ENCODE measurements around the gene OR2AE1.

Gene OR2AE1

GRCh38 chr7:99860281-99861127, 16.3 kb downstream of the OR2AE1 start:
- Histone ChIP-seq H3K9me3 (ENCODE audit: control insufficient read depth, low read length) (no peaks in the 10 kb centered on the region), H3K4me3 (ENCODE audit: extremely low read depth, insufficient read depth, low read length, poor library complexity, severe bottlenecking) (no peak overlapping the region), H3K4me1 (ENCODE audit: control insufficient read depth, insufficient read depth, low read length, poor library complexity, severe bottlenecking) (peaks cover 6% of the 10 kb centered on the region), H3K27ac (ENCODE audit: low read depth, low read length, severe bottlenecking) (no peak overlapping the region), H3K36me3 (ENCODE audit: control insufficient read depth, insufficient read depth, low read length) (no peaks in the 10 kb centered on the region)
- WGBS, 2 experiments (ENCODE audit: insufficient coverage in 2 of 2): 81 to 86% methylated on average over 12 to 15 of the region's 15 CpGs

- H3K36me3 ChIP-seq (ENCODE audit: control insufficient read depth, insufficient read depth, low read length): no peaks in the 10 kb centered on the region
- H3K4me1 ChIP-seq (ENCODE audit: control insufficient read depth, insufficient read depth, low read length, poor library complexity, severe bottlenecking): no peaks in the 10 kb centered on the region
- no peaks in the 10 kb centered on the region for H3K9me3 ChIP-seq (ENCODE audit: control insufficient read depth, low read length)
- WGBS, 2 experiments (ENCODE audit: insufficient coverage in 2 of 2): no CpG with 5 or more reads among the region's 1 CpG
- no peak overlapping the region for H3K27ac ChIP-seq (ENCODE audit: low read depth, low read length, severe bottlenecking)
- no peak overlapping the region for H3K4me3 ChIP-seq (ENCODE audit: extremely low read depth, insufficient read depth, low read length, poor library complexity, severe bottlenecking)
These were observed 21.6 kb downstream of the OR2AE1 start for GRCh38 chr7:99855236-99855635.

- no peak overlapping the region for H3K27ac ChIP-seq (ENCODE audit: low read depth, low read length, severe bottlenecking)
- no peaks in the 10 kb centered on the region for H3K4me1 ChIP-seq (ENCODE audit: control insufficient read depth, insufficient read depth, low read length, poor library complexity, severe bottlenecking)
- 92% methylated on average over 3 of the region's 6 CpGs; no CpG with 5 or more reads in 1 of the 2 experiments for WGBS, 2 experiments (ENCODE audit: insufficient coverage in 2 of 2)
- H3K4me3 ChIP-seq (ENCODE audit: extremely low read depth, insufficient read depth, low read length, poor library complexity, severe bottlenecking): no peak overlapping the region
- no peaks in the 10 kb centered on the region for H3K9me3 ChIP-seq (ENCODE audit: control insufficient read depth, low read length)
- H3K36me3 ChIP-seq (ENCODE audit: control insufficient read depth, insufficient read depth, low read length): no peaks in the 10 kb centered on the region
These were observed 28.2 kb downstream of the OR2AE1 start for GRCh38 chr7:99848420-99849216.

DNA sequence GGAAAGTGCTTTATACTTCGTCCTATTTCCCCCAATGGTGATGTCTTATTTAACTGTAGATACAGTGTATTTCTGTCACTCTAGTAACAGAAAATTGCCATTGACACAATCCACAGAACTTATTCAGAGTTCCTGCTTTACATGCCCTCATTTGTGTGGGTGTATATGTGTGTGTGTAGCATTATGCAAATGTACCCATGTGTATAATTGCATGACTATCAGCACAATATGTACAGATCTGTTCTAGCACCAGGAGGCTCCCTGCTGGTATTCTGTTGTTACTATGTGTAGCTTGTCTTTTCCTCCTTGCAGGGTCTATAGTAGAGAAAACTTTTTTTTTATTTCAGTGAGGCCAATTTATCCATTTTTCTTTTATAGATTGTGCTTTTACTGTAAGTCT, 32.5 kb downstream of the OR2AE1 start:
- Histone ChIP-seq H3K36me3 (ENCODE audit: control insufficient read depth, insufficient read depth, low read length) (no peaks in the 10 kb centered on the region), H3K4me1 (ENCODE audit: control insufficient read depth, insufficient read depth, low read length, poor library complexity, severe bottlenecking) (no peaks in the 10 kb centered on the region), H3K9me3 (ENCODE audit: control insufficient read depth, low read length) (no peaks in the 10 kb centered on the region), H3K27ac (ENCODE audit: low read depth, low read length, severe bottlenecking) (no peak overlapping the region), H3K4me3 (ENCODE audit: extremely low read depth, insufficient read depth, low read length, poor library complexity, severe bottlenecking) (no peak overlapping the region)
- WGBS, 2 experiments (ENCODE audit: insufficient coverage in 2 of 2): no CpG with 5 or more reads among the region's 1 CpG

DNA sequence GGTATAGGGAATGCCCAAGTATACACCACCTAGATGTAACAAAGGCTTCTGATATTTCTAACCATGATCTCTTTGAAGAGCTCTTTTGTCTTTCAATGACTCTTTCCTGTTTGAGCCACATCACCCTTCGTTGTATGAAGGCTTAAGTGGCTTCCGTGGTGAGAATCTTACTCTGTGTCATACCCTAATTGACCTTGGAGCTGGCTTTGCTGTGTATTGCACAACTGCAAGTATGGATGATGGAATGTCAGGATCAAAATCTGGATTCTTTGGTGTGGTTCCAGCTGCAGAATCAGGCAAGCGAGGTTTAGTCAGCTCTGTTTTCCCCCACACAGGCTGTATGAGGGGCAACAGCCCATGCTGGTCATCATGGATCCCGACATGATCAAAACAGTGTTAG, 33.0 kb downstream of the OR2AE1 start:
- Histone ChIP-seq H3K4me3 (ENCODE audit: extremely low read depth, insufficient read depth, low read length, poor library complexity, severe bottlenecking) (no peak overlapping the region), H3K36me3 (ENCODE audit: control insufficient read depth, insufficient read depth, low read length) (no peaks in the 10 kb centered on the region), H3K9me3 (ENCODE audit: control insufficient read depth, low read length) (no peaks in the 10 kb centered on the region), H3K4me1 (ENCODE audit: control insufficient read depth, insufficient read depth, low read length, poor library complexity, severe bottlenecking) (no peaks in the 10 kb centered on the region), H3K27ac (ENCODE audit: low read depth, low read length, severe bottlenecking) (no peak overlapping the region)
- 93% methylated on average over 3 of the region's 4 CpGs for WGBS, 2 experiments (ENCODE audit: insufficient coverage in 2 of 2)

DNA sequence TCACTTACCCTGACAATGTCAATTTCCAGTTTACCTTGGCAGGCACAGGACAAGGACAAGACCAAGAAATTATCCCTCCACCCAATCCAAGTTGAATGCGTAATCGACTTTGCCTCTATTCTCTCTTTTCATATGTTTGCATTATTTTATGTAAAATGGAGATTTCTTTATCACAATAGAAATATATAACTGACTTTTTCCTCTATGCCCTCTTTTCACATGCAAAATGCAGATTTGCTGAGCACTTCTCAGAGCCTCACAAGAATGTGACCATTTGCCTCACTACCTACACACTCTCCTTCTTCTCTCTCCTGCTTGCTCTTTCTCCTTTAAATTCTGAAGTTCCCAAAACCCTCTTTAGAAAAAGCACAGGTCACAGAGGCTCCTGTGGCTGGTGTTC, 33.9 kb downstream of the OR2AE1 start:
- no peak overlapping the region for H3K4me3 ChIP-seq (ENCODE audit: extremely low read depth, insufficient read depth, low read length, poor library complexity, severe bottlenecking)
- no peaks in the 10 kb centered on the region for H3K4me1 ChIP-seq (ENCODE audit: control insufficient read depth, insufficient read depth, low read length, poor library complexity, severe bottlenecking)
- H3K36me3 ChIP-seq (ENCODE audit: control insufficient read depth, insufficient read depth, low read length): no peaks in the 10 kb centered on the region
- no peak overlapping the region for H3K27ac ChIP-seq (ENCODE audit: low read depth, low read length, severe bottlenecking)
- no CpG with 5 or more reads among the region's 2 CpGs for WGBS, 2 experiments (ENCODE audit: insufficient coverage in 2 of 2)
- no peaks in the 10 kb centered on the region for H3K9me3 ChIP-seq (ENCODE audit: control insufficient read depth, low read length)

- 56 to 86% methylated on average over 3 of the region's 3 CpGs for WGBS, 2 experiments (ENCODE audit: insufficient coverage in 2 of 2)
- no peak overlapping the region for H3K27ac ChIP-seq (ENCODE audit: low read depth, low read length, severe bottlenecking)
- H3K4me1 ChIP-seq (ENCODE audit: control insufficient read depth, insufficient read depth, low read length, poor library complexity, severe bottlenecking): no peaks in the 10 kb centered on the region
These were observed 36.5 kb downstream of the OR2AE1 start for GRCh38 chr7:99840136-99840869.

DNA sequence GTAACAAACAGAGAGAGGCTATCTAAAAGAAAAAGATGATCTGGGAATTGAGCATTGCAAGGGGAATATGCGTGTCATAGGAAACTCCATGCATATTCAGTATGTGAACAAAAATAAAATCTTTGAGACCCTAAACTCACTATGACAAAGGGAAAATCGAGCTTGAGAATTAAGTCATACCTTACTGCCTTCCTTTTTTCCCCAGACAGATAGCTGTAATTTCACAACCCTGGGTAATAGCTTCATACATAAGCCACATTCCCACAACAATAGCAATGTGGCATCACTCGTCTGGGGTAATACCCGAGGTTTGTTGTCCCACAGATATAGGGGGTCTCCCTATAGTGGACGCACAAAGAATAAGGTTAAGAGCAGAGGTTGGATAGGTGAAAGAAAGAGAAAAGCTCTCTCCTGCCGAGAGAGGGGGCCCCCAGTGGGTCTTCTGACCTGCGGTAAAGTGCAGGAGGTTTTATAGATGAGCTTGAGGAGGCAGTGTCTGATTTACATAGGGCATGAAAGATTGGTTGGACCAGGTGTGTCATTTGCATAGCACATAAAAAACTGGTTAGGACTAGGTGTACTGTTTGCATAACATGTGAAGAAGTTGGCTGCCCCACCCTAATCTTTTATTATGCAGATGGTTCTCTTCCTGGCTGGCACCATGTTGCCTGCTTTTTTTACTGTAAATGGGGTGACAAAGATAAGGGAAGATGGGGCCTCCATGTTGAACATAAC, 37.4 kb downstream of the OR2AE1 start:
- no peak overlapping the region for H3K4me3 ChIP-seq (ENCODE audit: extremely low read depth, insufficient read depth, low read length, poor library complexity, severe bottlenecking)
- no peak overlapping the region for H3K27ac ChIP-seq (ENCODE audit: low read depth, low read length, severe bottlenecking)
- H3K36me3 ChIP-seq (ENCODE audit: control insufficient read depth, insufficient read depth, low read length): no peaks in the 10 kb centered on the region
- WGBS, 2 experiments (ENCODE audit: insufficient coverage in 2 of 2): 36 to 51% methylated on average over 4 to 6 of the region's 7 CpGs
- no peaks in the 10 kb centered on the region for H3K4me1 ChIP-seq (ENCODE audit: control insufficient read depth, insufficient read depth, low read length, poor library complexity, severe bottlenecking)
- H3K9me3 ChIP-seq (ENCODE audit: control insufficient read depth, low read length): no peaks in the 10 kb centered on the region

More at GRCh38 chr7:99840136-99840869, 36.5 kb downstream of the OR2AE1 start:
- Histone ChIP-seq H3K4me3 (ENCODE audit: extremely low read depth, insufficient read depth, low read length, poor library complexity, severe bottlenecking) (no peak overlapping the region), H3K9me3 (ENCODE audit: control insufficient read depth, low read length) (no peaks in the 10 kb centered on the region), H3K36me3 (ENCODE audit: control insufficient read depth, insufficient read depth, low read length) (no peaks in the 10 kb centered on the region)

DNA sequence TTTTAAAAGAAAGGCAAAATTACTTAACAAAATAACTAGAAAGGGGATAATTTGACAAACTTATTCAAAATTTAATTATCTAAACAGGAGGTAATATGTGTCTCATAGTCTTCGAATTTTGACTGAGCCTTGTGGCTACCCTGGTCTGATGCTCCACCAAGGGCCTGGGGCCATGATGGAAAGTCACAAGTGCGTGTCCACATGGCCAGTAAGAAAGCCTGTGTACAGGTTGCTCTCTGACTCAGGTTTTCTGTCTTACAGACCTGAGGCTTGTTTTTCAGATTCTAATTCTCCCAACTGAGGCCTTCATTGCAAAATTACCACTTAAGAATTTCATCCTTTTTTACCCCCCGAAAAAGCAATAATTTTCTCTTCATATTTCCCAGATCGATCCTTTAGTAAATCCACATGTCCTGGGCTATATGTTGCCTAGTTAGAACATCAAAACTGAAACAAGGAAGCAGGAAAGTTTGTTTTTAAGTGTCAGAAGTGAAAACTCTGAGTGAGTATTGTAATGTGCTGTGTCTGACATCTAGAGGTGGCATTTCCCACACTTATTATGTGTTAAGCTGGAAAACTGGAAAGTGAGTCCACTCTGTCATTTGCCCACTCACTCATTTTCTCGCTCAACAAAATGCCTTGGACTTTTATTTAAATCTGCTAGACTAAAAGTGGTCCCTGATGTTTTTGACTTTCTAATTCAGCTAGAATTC, 39.0 kb downstream of the OR2AE1 start:
- Histone ChIP-seq H3K27ac (ENCODE audit: low read depth, low read length, severe bottlenecking) (no peak overlapping the region), H3K36me3 (ENCODE audit: control insufficient read depth, insufficient read depth, low read length) (no peaks in the 10 kb centered on the region), H3K9me3 (ENCODE audit: control insufficient read depth, low read length) (no peaks in the 10 kb centered on the region), H3K4me1 (ENCODE audit: control insufficient read depth, insufficient read depth, low read length, poor library complexity, severe bottlenecking) (no peaks in the 10 kb centered on the region), H3K4me3 (ENCODE audit: extremely low read depth, insufficient read depth, low read length, poor library complexity, severe bottlenecking) (no peak overlapping the region)
- WGBS, 2 experiments (ENCODE audit: insufficient coverage in 2 of 2): 89 to 93% methylated on average over 3 to 4 of the region's 5 CpGs

Measured in mesodermal cell (in vitro differentiated cells).